Bone marrow (tissue), 2 donors: ENCODE results near the gene TPM4.
A peak's percentile ranks its signal among the peaks of the same experiment; 100 is the strongest.
"Not testable (repeated sequence)": the region's sequence is repeated elsewhere in the genome, so short reads cannot be mapped to it uniquely, and the experiment has no call there.

Experiments used
- DNase-seq, 2 donors: peaks; one replicate each; lab custom pipeline; 2025; lab: John Stamatoyannopoulos, UW

TPM4 gene

DNA sequence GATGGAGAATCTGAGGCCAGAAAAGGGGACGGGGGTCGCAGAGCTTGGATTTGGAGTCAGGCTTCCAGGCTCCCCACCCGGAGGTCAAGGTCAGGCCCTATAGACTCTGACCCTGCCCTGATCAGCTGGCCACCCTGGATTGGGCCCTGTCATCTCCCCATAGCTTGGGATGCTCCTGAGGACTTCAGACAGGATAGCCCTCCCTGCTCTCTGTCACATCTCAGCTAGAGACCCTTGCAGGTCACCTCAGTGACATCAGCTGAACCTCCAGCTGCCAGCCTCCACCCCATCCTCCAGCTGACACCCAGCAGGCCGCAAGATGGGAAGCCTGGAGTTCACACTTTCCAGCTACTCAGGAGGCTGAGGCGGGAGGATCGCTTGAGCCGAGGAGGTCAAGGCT is 2.8 kb upstream of the TPM4 start:
- no peak for DNase-seq

DNA sequence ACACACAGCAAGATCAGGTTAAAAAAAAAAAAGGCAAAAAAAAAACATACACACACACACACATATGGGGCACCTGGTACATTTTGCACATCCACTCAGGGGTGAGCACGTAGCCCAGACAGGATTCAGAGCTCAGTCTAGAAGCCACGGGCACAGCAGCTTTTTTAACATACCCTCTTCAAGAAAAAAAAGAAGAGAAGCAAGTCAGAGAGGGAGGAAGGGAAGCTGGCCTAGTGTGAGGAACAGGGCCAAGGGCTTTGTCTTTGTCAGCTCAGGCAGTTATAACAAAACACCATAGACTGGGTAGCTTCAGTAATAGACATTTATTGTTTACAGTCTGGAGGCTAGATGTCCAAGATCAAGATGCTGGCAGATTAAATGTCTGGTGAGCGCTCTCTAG is 2.3 kb upstream of the TPM4 start:
- peak in 1 of 2 donors; percentile 44 for DNase-seq

DNA sequence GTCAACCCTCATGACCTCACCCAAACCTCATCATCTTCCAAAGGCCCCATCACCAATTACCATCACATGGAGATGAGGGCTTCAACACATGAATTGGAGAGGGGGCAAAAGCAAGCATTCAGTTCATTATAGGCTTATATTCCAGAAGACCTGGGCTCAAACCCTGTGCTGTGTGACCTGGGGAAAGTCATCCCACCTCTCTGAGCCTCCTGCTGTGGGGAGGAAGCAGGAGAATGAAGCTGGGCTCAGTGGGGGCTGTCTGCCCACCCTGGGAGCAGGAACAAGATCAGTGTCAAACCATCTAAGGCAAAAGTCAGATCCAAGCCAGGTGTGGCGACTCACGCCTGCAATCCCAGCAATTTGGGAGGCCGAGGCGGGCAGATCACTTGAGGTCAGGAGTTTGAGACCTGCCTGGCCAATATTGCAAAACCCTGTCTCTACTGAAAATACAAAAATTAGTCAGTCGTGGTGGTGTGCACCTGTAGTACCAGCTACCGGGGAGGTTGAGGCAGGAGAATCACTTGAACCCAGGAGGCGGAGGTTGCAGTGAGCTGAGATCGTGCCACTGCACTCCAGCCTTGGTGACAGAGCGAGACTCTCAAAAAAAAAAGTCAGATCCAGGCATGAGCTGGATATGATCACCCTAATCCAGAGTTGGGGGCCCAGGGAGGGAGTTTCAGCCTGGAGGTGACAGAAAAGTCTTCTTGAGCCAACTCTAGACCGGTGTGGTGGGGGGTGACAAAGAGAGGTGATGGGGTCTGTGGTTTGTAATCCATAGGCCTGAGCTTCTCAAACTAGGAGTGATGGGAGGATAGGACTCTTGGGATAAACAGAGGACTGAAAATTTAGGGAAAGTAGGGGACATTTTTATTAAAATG is 1.6 kb upstream of the TPM4 start:
- DNase-seq = no peak

DNA sequence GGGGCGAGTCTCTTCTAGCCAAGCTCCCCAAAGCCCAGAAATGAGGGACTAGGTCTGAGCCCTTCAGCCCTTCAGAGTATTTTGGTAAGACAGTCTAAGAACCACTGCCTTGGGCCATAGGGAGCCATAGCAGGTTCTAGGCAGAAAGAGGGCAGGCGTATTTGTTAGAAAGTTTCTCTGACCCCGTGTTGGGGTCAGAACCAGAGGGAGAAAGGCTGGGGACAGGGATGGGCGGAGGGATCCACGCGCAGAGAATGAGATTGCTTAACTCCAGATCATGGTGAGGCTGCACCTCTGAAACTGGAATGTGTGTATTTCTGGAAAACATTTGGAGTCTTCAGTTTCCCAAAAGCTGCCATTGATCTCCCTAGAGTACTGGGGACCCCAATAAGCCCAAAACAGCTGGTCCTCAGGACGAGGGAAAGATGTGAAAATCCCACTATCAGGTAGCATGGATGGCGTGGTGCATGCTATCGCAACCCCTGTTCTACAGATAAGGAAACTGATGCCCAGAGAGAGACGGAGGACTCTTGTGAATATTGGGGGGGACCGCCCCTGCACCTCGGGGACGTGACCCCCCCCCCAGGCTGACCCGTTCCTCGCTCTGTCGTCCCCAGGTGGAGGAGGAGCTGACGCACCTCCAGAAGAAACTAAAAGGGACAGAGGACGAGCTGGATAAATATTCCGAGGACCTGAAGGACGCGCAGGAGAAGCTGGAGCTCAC is 703 bp upstream of the TPM4 start:
- DNase-seq = no peak

DNA sequence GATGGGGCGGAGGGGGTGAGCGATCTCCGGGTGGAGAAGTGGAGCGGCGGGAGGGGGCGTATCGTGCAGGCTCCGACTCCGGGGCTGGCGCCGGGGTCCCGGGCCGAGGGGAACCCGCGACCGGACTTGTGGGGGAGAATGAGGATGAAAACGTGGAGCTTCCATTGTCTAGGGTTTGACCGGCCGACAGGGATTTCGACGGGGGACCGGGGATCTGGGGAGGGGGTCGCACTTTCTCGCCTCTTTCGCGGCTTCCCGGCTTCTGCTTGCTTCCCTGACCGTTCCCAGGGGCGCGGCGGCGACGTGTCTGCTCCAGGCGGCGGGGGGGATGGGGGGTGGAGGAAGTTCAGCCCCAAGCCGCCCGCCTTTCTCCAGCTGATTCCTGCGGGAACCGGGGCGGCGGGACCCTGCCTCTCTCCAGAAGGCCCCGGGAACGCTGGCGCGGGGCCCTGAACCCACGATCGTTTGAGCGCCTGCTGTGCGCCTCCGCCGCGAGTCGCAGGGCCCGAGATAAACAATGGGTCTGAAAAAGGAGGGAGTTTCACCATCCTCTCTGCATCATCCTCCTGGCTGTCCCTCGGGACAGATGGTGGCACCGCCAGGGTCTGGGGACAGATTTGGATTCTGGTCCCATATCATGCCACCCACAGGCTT is 790 bp downstream of the TPM4 start:
- no peak for DNase-seq

DNA sequence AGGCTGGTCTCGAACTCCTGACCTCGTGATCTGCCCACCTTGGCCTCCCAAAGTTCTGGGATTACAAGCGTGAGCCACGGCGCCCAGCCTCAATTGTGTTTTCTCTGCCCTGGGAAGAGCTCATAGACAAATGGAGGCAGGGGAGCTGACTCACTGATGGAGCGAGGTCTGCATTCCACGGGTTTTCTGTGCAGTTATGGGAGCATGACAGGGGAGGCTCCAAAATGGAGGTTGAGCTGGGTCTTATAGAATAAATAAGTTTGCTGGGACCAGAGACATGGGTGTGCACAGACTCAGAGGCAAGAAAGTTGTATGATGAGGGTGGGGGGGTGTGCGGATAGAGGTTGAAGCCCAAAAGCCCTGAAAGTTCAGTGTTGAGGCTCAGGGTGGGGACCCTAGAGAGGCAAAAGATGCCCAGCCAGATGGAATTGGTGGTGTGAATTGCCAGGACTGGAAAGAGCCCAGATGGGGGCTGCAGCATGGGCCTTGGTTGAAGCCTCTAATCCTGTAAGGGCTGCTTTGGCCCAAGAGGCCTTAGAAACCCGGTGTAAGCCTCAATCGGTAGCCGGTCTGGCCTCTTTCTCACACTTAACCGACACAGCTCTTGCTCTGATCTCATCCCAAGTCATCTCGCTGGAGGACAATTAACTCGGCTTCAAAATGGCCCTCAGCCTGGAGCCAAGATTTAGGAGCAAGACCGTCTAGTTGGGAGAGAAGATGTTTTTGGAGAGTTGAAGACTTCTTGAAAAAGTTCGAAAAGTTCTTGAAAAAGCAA is 1.9 kb downstream of the TPM4 start:
- DNase-seq = no peak

DNA sequence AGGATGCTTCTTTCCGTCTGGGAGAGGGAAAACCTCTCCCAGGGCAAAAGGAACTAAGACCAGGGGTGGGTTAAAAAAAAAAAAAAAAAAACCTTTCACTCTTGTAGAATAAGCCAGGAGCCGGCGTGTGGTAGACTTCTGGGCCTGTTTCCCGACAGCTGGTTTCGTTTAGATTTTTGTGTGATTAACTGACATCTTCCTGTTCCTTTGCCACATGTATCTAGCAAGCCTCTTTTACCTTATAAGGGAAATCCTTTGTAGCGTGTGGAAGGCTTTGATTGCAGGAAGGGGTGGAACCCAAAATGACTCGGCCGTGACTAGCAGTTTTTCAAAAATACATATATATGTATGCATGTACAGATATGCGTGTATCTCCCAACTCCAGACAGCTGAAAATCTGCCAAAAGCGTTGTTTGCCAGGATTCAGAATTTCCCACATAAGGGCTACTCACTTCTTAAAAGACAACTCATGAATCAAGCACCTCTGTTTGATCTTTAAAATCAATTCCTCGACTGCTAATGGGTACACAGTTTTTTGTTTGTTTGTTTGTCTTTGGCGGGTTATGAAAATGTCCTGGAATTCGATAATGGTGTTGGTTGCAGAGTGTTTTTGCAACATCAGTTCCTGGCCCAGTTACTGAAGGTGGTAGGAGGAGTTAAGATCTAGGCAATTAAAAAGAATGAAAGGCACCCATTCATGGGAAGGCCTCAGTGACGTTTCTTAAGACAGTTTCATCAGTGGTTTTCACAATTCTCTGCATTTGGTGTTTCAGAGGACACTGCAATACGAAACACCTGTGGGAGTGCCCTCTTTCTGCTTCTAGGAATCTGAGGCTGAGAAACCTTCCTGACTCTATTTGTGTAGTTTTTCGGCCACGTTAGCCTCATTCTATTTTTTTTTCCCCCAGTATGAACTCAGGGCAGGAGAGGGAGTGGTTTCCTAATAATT is 2.7 kb downstream of the TPM4 start:
- peak; percentile 12 to 98 for DNase-seq

DNA sequence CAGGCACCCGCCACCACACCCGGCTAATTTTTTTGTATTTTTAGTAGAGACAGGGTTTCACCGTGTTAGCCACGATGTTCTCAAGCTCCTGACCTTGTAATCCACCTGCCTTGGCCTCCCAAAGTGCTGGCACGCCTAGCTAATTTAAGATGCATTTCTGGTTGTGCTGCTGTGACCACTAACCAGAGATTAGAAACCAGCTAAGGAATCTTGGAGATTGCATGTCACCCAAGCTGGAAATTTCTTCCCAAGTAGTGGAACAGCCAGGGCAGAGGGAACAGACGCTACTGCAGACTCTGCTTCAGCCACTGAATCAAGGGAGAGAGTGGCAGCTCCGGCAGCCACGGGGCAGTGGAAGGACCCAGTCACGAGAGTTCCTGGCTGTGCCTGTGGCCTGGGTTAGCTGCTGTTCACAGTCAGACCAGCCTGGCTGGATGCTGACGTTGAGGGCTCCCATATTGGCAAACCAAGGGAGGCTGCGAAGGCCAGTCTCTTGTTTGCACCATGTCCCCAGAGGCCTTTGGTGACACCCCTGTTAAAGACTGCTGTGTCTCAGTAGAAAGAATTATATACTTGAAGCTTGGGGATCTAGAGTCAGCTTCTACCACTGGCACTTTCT is 7.9 kb downstream of the TPM4 start:
- DNase-seq = no peak

DNA sequence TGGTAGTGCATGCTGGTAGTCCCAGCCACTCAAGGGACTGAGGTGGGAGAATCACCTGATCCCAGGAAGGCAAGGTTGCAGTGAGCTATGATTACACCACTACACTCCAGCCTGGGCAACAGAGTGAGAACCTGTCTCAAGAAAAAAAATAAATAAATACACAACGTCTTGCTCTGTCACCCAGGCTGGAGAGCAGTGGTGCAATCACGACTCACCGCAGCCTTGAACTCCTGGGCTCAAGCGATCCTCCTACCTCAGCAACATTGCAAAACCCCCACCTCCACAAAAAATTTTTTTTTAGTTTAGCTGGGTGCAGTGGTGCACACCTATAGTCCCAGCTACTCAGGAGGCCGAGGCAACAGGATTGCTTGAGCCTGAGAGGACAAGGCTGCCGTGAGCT is 8.8 kb downstream of the TPM4 start:
- DNase-seq = no peak

DNA sequence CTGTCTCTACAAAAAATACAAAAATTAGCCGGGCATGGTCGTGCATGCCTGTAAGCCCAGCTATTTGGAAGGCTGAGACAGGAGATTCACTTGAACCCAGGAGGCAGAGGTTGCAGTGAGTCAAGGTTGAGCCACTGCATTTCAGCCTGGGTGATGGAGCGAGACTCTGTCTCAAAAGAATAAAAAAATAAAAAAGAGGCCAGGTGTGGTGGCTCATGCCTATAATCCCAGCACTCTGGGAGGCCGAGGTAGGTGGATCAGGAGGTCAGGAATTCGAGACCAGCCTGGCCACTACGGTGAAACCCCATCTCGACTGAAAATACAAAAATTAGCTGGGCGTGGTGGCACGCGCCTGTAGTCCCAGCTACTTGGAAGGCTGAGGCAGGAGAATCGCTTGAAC is 11.1 kb downstream of the TPM4 start:
- not testable (repeated sequence) for DNase-seq

DNA sequence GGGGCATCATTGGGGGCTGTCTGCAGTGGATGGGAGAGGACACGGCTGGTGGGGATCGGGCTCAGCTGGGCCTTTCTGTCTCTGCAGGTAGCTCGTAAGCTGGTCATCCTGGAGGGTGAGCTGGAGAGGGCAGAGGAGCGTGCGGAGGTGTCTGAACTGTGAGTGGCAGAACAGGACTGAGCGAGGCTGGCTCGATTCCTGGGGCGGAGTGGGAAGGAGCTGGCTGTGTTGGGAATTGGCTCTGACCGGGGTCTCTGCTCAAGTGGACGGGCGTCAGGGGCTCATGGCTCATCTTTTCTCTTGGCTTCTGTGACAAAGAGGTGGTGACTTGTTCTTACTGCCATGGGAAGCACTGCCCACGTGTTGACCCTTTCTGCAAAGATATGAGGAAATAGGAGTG is 11.6 kb downstream of the TPM4 start:
- DNase-seq = no peak

DNA sequence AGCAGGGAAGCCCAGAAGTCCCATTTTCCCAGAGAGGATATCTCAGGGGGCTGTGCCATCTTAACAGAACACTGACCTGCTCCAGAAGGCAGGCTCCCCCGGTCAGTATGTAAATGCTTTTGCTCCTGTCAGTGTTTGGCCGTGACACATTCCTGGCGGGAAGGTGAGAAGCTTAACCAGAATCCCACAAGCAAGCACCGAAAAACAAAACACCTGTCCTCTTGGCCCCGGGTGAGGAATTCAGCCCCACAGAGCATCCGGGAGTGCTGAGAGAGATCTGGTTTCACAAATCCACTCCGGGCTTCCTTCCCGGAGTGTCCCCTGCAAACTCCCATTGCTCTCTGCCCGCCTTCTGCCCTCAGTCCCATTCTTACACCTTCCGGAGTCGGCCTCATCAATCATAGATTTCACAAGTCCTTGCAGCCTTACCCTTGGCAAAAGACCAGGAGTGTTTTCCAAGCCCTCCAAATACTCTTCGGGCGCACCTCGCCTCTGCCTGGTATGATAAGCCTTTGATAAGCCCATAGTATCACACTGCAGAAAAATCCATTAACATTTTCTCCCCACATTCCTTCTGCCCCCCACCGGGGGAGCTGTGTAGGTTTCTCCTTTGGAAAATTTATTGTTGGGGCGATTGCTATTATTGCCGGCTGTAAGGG is 12.2 kb downstream of the TPM4 start:
- DNase-seq = no peak

DNA sequence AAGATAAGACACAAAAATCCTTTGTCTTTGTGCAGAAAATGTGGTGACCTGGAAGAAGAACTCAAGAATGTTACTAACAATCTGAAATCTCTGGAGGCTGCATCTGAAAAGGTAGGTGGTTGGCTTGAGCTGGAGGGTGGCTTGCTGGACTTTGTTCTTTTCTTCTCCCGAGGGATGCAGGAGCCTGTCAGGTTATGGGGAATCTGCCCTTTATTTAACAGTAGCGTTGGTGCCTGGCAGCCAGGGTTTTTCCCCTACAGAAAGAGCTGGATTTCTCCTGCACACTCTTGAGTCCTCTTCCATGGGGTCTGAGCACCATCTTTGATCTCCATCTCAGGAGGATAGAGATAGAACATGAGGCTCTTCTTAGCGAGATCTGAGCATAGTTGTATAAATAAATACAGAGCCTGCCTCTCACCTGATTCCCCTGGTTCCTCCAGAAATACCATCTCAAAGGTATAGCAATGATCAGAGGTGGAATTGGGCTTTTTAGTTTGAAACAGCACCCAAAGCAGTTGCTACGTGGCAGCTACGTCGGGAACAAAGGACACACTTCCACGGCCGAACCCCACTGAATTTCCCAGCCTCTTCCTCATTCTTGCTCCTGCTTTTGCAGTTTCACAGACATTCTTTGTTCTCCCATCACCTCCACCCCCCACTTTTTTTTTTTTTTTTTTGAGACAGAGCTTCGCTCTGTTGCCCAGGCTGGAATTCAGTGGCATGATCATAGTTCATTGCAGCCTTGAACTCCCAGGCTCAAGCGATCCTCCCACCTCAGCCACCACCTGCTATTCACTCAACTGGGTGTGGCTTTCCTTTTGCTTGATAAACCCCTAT is 12.9 kb downstream of the TPM4 start:
- no peak for DNase-seq

DNA sequence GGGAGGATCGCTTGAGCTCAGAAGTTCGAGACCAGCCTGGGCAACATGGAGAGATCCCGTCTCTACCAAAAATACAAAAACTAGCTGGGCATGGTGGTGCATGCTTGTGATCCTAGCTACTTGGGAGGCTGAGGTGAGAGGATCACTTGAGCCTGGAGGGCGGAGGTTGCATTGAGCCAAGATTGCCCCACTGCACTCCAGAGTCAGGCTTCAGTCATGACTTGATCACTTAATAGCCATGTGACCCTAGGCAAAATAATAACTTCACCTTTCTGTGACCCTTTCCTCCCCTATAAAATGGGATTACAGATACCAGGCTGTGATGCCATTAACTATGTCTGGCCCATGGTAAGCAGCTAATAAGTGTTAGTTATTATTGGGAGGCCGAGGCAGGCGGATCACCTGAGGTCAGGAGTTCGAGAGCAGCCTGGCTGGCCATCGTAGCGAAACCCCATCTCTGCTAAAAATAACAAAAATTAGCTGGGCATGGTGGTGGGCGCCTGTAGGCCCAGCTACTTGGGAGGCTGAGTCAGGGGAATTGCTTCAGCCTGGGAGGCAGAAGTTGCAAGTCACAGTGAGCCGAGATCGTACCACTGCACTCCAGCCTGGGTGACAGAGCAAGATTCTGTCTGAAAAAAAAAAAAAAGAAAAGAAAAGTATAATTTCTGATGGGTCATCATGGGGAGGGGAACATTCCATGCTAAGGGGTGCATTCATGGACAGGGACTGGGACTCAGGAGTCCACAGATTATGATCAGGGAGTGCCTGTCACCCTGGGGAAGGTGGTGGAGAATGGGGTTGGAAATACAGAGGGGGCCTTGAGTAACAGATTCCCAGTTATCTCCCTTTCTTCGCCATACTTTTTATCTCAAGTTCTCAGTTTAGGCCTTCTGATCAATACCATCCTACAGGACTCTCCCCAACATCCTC is 15.5 kb downstream of the TPM4 start:
- DNase-seq = no peak

DNA sequence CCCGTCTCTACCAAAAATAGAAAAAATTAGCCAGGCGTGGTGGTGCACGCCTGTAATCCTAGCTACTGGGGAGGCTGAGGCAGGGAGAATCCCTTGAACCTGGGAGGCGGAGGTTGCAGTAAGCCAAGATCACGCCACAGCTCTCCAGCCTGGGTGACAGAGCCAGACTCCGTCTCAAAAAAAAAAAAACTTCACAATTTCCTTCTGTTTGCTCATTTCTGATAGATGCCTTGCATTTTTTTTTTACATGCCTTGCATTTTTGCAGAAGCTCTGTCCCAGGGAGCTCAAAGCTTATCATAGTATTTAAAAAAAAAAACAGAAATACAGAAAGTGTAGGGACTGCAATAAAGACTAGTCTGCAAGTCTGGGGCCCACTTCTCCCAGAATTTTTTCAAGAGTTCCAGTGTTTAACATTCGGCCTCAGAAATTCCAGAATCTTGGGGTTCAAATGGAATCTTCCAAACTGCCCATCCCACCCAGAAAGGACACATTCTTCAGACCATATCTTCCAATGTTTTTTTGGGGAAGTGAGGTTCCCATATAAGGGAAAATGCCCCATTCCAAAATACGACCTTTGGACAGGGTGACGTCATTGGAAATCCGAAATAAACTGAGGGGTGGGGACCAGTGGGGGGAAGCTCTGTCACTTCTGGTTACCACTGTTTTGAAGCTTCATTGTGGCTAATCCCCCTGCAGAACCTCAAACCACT is 18.2 kb downstream of the TPM4 start:
- DNase-seq = no peak

DNA sequence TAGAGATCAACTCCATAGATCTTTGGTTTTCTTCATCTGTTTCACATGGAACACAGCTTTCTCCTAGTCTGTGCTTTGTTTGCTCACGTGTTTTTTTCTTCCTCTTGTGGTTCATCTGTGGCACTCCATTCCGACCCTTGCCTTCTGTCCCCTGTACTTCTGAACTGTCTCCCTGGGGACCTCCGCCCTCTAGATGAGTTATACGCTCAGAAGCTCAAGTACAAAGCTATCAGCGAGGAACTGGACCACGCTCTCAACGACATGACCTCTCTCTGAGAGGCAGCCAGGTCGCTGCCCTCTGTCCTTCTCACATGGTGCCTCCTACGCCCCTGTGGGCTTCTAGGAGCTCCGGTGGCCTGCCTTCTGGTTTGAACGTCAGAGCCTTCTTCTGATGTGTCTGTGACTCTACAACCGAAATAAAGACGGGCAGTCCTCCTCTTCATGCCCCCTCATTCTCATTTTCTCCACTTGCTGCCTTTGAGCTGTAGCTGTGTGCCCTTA is 18.8 kb downstream of the TPM4 start:
- DNase-seq = no peak

DNA sequence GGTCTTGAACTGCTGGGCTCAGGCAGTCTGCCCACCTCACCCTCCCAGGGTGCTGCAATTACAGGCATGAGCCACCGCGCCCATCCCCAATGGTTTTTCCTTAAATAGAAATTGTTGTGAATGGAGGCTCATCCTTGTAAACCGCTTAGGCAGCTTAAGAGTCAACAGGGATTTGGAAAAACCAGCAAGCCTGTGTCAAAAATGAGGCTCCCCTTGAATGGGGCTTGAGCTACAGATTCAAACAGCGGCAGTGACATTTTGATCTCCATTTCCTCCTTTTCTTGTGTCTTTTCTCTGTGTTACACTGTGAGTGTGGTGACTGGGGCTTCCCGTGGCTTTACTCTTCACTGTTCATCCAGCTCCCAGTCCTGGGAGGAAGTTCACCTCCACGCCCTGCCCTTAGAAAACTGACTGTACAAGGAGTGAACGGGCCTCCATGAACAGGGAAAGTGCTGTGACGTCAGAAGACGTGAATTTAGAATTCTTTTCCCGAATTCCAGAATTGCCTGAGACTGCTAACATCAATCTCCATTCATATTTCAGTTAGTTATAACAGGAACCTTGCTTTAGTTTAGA is 20.1 kb downstream of the TPM4 start:
- DNase-seq = no peak
